Ishikawa (cell line): Measurements from ENCODE around the gene ADAM15.

Source experiments
- CEBPB ChIP-seq: IDR thresholded peaks from 2 replicates; pipeline ENCODE4 v1.6.1; 2012
- EP300 ChIP-seq: IDR thresholded peaks from 2 replicates; pipeline ENCODE4 v1.6.1; 2012; ENCODE audit warnings: borderline replicate concordance
- NFIC ChIP-seq: IDR thresholded peaks from 2 replicates; pipeline ENCODE4 v1.6.1; 2012
- RAD21 ChIP-seq: IDR thresholded peaks from 2 replicates; pipeline ENCODE4 v1.6.1; 2012; ENCODE audit warnings: low read depth
- REST ChIP-seq: IDR thresholded peaks from 2 replicates; pipeline ENCODE4 v1.6.1; 2012; ENCODE audit warnings: low read depth, mild to moderate bottlenecking
- TAF1 ChIP-seq: IDR thresholded peaks from 2 replicates; pipeline ENCODE4 v1.6.1; 2012; ENCODE audit warnings: low read depth, mild to moderate bottlenecking
- USF1 ChIP-seq: IDR thresholded peaks from 2 replicates; pipeline ENCODE4 v1.6.1; 2012
- YY1 ChIP-seq: IDR thresholded peaks from 2 replicates; pipeline ENCODE4 v1.6.1; 2012; ENCODE audit warnings: low read depth
- ZBTB7A ChIP-seq: IDR thresholded peaks from 2 replicates; pipeline ENCODE4 v1.6.1; 2012; ENCODE audit warnings: low read depth
- TF ChIP-seq, protein P1 (sequence below): IDR thresholded peaks from 2 replicates; pipeline ENCODE4 v1.6.1; 2012

DNA sequence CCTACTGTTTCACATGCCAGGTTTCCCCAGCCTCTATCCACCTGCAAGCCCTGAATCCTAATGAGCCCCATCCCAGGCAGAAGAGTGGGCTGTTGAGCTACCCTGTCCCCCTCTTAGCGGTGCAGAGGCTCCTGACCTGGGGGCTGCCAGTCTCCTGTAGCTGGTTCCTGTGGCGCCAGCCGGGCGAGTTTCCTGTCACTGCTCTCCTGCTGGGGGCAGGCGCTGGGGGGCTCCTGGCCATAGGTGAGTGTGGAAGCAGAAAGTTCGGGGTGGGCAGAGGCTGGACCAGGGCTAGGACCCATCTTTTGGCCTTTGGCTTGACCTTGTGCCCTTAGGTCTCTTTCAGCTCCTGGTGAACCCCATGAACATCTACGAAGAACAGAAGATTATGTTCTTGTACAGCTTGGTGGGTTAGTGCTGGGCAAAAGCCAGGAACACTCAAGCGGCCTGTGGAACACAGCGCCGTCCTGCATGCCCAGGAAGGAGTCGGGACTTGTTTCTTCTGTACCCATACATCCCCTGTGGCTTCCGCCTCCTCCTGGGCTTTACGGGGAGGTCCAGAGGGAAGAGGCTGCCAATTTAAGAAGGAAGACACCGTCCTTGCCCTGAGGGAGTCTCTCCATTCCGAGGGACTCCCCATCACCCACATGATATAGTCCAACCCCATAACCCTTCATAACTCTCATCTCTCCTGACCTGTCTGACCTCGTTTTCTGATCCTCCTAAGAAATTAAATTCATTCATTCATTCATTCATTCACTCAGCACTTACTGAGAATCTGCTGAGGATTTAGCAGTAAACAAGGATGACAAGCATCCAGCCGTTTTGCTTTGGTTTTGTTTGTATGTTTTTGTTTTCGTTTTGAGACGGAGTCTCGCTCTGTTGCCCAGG is 16.6 kb upstream of the ADAM15 start:
- no peak for TF ChIP-seq RAD21
- no peak for TF ChIP-seq TAF1
- no peak for TF ChIP-seq CEBPB
- TF ChIP-seq USF1, result no peak
- TF ChIP-seq EP300, result no peak
- TF ChIP-seq NFIC, result no peak
- TF ChIP-seq, protein P1, sequence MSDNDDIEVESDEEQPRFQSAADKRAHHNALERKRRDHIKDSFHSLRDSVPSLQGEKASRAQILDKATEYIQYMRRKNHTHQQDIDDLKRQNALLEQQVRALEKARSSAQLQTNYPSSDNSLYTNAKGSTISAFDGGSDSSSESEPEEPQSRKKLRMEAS, result no peak
- no peak for TF ChIP-seq REST
- TF ChIP-seq YY1, result no peak
- no peak for TF ChIP-seq ZBTB7A
